ENCODE data around the gene GALNTL6. TPM values are rescaled to one million over a fixed set of nuclear protein-coding genes. Genes with fewer than 3 reads are reported as not detected.
"Not testable (repeated sequence)": the region's sequence is repeated elsewhere in the genome, so short reads cannot be mapped to it uniquely, and the experiment has no call there.

GALNTL6 gene
- total RNA-seq, 1 donor from 2014 or later: 0.16 TPM

- no peak for DNase-seq (ENCODE audit: low spot score)
Observed at GRCh38 chr4:172377486-172378140, 564.4 kb downstream of the GALNTL6 start.

DNA sequence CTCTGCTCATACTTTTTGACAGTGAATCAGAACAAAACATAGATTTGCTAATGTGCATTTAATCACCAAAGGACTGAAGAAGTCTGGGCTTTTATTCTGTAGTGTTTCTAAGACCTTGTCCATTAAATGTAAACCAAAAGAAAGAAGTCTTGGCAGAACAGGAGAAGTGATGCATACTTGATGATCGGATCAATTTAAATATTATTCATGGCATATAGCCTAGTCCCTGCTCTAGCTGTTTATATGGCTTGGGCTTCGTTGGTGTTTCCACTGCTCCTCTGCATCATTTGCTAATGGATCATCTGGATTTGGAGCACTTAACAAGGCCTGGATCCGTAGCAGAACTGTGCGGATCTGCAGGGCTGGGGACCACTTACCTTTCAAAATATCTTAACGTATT is 566.6 kb downstream of the GALNTL6 start:
- DNase-seq (ENCODE audit: low spot score): no peak

GRCh38 chr4:172390331-172390730 is 577.1 kb downstream of the GALNTL6 start:
- no peak for DNase-seq (ENCODE audit: low spot score)

GRCh38 chr4:172392741-172393140 is 579.5 kb downstream of the GALNTL6 start:
- DNase-seq (ENCODE audit: low spot score): no peak

- no peak for DNase-seq (ENCODE audit: low spot score)
Observed at GRCh38 chr4:172393220-172393619, 580.0 kb downstream of the GALNTL6 start.

- DNase-seq (ENCODE audit: low spot score): no peak
Observed at GRCh38 chr4:172404676-172405075, 591.5 kb downstream of the GALNTL6 start.

- DNase-seq (ENCODE audit: low spot score): no peak
Observed at GRCh38 chr4:172410363-172410762, 597.2 kb downstream of the GALNTL6 start.

DNA sequence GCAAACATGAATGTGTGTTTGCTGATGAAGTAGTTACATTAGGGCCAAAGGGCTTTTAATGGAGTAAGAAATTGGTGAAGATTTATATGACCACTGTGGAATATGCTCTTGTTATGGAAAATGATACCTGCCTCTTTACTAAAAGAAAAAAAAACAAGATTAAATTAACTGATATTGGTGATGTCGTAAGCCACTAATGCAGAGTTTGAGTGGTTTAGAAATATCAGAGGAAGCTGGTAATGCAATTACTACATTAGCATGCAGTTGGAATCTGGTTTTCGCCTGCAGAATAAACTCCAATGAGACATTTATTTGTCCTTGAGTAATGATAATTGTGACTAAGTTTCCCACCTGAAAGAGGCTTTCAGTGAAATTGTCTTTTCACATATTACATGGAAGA is 597.9 kb downstream of the GALNTL6 start:
- no peak for DNase-seq (ENCODE audit: low spot score)

DNA sequence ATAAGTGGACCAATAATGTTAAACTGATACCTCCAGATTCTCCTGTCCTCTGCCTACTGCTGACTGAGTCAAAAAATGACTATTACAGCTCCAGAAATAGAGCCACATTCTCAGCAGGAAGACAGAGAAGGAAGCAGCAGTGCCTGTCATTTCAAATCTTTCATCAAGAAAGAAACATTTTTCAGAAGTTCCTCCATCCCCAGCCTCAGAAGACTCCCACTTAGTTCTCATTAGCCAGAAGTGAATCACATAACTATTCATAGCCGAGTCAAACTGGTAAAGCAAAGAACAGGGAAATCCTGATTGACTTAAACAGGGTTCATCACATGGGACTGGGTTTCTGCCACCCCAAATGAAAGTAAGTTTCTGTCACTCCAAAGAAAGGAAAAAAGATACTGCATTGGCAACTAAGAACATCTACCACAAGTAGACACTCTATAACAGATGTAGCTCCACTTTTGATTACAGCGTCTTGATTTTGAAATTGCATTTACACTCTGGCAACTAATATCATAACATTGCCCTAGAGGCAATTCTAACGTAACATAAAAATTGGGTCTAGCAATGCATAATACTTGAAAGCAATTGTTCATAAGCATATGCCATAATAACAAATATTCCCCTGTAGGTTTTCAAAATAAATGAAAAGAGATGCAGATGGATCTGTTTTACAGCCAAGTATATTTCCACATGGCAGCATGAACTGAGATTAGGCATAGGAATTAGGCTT is 599.8 kb downstream of the GALNTL6 start:
- DNase-seq (ENCODE audit: low spot score): no peak

- not testable (repeated sequence) for DNase-seq (ENCODE audit: low spot score)
Observed at GRCh38 chr4:172428979-172429378, 615.8 kb downstream of the GALNTL6 start.

DNA sequence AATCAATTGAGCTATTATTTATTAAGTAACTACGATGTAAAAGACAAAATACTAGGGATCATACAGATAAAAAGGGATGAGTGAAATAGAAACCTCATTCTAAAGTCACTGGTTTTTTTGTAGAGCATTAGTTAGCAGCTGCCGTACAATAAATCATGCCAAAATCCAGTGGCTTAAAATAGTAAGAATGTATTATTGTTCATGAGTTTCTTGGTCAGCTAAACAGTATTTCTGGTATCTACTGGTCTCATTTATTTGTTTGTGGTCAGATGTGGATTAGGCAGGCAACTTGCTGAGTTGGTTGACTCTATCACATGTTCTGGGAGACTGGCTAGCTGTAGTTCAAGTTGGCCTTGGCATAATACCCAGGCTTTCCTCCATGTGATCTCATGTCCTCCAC is 667.3 kb downstream of the GALNTL6 start:
- no peak for DNase-seq (ENCODE audit: low spot score)

DNA sequence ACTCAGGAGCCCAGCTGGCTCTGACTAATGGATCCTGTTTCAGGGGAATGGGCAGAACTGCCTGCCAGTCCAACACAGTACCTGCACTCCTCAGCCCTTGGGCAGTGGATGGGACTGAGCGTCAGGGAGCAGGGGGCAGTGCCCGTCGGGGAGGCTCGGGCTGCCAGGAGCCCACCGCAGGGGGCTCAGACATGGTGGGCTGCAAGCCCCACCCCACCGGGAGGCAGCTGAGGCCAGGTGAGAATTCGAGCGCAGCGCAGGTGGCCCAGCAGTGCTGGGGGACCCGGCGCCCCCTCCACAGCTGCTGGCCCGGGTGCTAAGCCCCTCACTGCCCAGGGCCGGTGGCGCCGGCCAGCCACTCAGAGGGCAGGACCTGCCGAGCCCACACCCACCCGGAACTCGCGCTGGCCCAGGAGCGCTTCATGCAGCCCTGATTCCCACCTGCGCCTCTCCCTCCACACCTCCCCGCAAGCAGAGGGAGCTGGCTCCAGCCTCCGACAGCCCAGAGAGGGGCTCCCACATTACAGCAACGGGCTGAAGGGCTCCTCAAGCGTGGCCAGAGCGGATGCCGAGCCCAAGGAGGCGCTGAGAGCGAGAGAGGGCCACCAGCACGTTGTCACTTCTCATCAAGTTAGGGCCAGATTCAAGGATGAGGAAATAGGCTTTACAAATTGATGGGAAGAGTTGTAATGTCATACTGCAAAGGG is 668.8 kb downstream of the GALNTL6 start:
- DNase-seq (ENCODE audit: low spot score): no peak

- DNase-seq (ENCODE audit: low spot score): no peak
Observed at GRCh38 chr4:172485007-172485406, 671.8 kb downstream of the GALNTL6 start.

GRCh38 chr4:172486531-172486930 is 673.3 kb downstream of the GALNTL6 start:
- no peak for DNase-seq (ENCODE audit: low spot score)

DNA sequence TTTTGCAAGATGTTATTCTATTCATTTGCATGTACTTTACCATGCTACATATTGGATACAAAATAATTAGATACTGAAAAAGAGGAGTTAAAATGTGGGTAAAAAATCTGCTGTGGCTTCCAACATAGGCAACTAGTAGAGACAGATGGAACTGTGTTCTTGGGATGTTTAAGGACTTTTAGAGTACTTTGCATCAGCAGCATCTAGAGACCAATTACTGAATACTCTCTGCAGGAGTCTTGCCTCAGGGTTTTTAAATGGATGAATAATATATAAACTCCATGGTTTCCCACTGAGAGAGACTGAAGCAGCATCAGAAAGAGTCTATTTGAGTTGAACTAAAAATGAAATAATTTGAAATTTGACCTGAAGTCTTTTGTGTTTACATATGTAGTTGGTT is 676.7 kb downstream of the GALNTL6 start:
- no peak for DNase-seq (ENCODE audit: low spot score)

GRCh38 chr4:172495769-172496168 is 682.6 kb downstream of the GALNTL6 start:
- no peak for DNase-seq (ENCODE audit: low spot score)

DNA sequence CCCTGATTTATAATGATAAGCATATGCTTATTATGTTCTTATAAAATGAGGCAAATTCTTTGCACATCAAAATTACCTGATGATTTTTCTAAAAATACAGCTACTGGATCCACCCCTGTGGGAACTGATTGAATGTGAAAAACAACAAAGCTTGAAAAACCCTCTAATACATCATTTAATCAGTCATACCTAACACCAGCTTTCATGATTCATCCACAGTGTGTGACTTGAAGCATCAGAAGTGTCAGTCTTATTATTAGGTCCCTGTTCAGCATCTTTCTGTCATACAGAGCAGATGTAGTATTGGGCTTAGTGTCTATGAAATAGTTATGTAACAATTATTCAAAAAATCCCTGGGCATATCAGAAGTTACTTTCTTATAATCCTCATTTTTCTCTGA is 684.1 kb downstream of the GALNTL6 start:
- DNase-seq (ENCODE audit: low spot score): no peak

DNA sequence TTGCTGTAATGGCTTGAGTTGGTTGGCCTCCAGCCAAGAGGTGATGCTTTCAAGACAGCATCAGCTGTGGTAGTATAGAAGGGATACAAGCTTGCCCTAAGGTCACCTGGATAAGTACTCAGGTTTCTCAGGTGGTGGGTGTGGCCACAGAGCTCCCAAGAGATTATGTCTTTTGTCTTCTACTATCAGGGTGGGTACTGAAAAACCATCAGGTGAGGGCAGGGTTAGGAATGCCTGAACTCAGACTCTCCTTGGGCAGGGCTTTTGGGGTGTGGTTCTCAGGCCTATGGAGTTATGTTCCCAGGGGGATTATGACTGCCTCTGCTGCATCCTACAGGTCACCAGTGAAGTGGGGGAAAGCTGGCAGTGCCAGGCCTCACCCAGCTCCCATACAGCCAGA is 700.8 kb downstream of the GALNTL6 start:
- DNase-seq (ENCODE audit: low spot score): no peak

- no peak for DNase-seq (ENCODE audit: low spot score)
Observed at GRCh38 chr4:172514801-172515200, 701.6 kb downstream of the GALNTL6 start.

DNA sequence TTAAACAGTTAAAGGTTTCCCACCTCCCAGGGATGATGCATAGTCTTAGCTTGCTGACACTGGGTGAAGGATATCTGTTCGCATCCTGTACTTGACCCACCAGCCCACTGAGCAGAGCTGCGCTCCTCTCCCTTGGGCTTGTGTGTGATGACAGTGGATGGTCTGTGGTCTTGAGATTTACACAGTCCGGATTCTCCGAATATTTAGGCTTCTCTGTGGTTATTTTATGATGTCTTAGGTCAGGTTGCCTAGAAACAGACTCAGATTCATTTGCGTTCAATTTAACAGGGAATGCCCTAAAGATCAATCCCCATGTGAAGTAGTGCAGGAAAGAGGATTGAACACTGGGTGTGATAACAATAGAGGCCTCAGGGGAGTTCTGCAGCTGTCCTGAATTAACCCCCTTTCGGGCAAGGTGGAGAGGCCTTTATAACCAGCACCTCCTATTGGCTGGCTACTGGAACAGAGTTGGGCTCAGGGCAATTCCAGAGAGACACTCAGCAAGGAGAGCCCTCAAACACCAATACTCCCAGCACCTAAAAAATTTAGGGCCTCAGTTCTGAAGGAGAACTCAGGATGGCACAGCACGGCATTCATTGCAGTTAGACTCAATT is 702.2 kb downstream of the GALNTL6 start:
- DNase-seq (ENCODE audit: low spot score): no peak

- DNase-seq (ENCODE audit: low spot score): no peak
Observed at GRCh38 chr4:172517391-172517790, 704.2 kb downstream of the GALNTL6 start.

DNA sequence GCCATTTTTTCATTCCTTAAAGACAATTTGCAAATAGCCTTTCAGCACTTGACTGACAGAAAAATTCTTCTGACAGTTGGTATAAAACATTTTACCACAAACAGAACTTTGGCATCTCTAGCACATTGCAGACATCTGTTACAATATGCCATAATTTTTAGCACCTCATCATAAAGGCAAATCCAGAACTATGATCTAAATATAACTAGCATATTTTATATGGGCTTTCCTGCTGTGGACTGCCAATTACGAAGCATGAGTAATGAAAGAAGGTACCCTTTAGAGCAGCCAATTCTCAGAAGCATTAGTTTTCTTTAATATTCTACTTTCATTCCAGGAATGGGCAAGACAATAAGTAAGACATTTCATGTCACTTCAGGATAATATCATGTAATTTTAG is 708.0 kb downstream of the GALNTL6 start:
- no peak for DNase-seq (ENCODE audit: low spot score)

Data from mesenteric fat pad (tissue), 1 donor.